ENCODE data around the gene IPO11. TPM values are rescaled to one million over a fixed set of nuclear protein-coding genes. Genes with fewer than 3 reads are reported as not detected.
"Not testable (repeated sequence)": the region's sequence is repeated elsewhere in the genome, so short reads cannot be mapped to it uniquely, and the experiment has no call there.

The IPO11 gene
- total RNA-seq, 1 experiment from 2014 or later = 16.1 TPM

DNA sequence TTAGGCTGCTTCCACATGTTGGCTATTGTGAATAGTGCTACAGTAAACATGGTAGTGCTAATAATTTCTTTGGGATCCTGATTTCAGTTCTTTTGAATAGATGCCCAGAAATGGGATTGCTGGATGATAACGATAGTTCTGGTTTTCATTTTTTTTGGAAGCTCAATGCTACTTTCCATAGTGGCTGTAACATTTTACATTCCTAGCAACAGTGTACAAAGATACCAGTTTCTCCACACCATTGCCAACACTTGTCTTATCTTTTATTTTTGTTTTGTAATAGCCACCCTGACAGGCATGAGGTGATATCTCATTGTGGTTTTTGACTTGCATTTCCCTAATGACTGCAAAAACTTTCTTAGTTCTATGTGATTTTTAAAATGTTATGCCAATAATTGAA, 97.2 kb downstream of the IPO11 start:
- BruUV-seq (replicated peaks) = no TSS peak
- POLR2A ChIA-PET (ENCODE audit: unreplicated experiment) = no interaction called here

DNA sequence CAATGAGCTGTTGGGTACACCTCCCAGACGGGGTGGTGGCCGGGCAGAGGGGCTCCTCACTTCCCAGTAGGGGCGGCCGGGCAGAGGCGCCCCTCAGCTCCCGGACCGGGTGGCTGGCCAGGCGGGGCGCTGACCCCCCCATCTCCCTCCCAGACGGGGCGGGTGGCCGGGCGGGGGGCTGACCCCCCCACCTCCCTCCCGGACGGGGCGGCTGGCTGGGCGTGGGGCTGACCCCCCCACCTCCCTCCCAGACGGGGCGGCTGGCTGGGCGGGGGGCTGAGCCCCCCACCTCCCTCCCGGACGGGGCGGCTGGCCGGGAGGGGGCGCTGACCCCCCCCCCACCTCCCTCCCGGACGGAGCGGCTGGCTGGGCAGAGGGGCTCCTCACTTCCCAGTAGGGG, 100.5 kb downstream of the IPO11 start:
- H4K20me1 ChIP-seq (ENCODE audit: low read length); H3K9ac ChIP-seq (ENCODE audit: low read length); ATAC-seq; BruUV-seq (replicated peaks); H3K4me3 ChIP-seq (ENCODE audit: low read length); H3K36me3 ChIP-seq (ENCODE audit: low read depth, low read length); H3K4me1 ChIP-seq (ENCODE audit: insufficient read depth, low read length); H3F3A ChIP-seq (ENCODE audit: low read length, unreplicated experiment); CTCF ChIA-PET; DNase-seq; H3K4me2 ChIP-seq (ENCODE audit: low read length); H3K9me3 ChIP-seq (ENCODE audit: low read length); intact Hi-C loops (cut with micrococcal nuclease); H3K79me2 ChIP-seq (ENCODE audit: low read length); POLR2A ChIA-PET (ENCODE audit: unreplicated experiment); H3K27ac ChIP-seq (ENCODE audit: low read length); H2AFZ ChIP-seq (ENCODE audit: low read length); H3K9me2 ChIP-seq (replicated peaks; ENCODE audit: low read length); H3K27me3 ChIP-seq (ENCODE audit: low read length): not testable (repeated sequence)

More for the DNA sequence above, 97.2 kb downstream of the IPO11 start:
- intact Hi-C loops (cut with micrococcal nuclease) = no loop called here
- Histone ChIP-seq H3K36me3 (ENCODE audit: low read depth, low read length) (peaks cover 3% of the 10 kb centered on the region; the same call in 1 of the 2 replicates), H3K4me1 (ENCODE audit: insufficient read depth, low read length) (no peaks in the 10 kb centered on the region), H3K4me2 (ENCODE audit: low read length) (no peak overlapping the region), H3K27me3 (ENCODE audit: low read length) (no peaks in the 10 kb centered on the region), H3K4me3 (ENCODE audit: low read length) (no peak overlapping the region), H3K79me2 (ENCODE audit: low read length) (no peaks in the 10 kb centered on the region), H4K20me1 (ENCODE audit: low read length) (no peaks in the 10 kb centered on the region), H3F3A (ENCODE audit: low read length, unreplicated experiment) (no peaks in the 10 kb centered on the region), H3K9ac (ENCODE audit: low read length) (no peak overlapping the region), H3K9me3 (ENCODE audit: low read length) (no peaks in the 10 kb centered on the region), H3K27ac (ENCODE audit: low read length) (no peak overlapping the region), H3K9me2 (replicated peaks; ENCODE audit: low read length) (no peaks in the 10 kb centered on the region), H2AFZ (ENCODE audit: low read length) (no peak overlapping the region)
- CTCF ChIA-PET = no interaction called here
- DNase-seq (no peak), ATAC-seq (no peak)
- TF ChIP-seq EZH2phosphoT487 (IDR thresholded peaks at IDR 0.05; ENCODE audit: borderline replicate concordance, low read length) = no peak
- TF ChIP-seq EZH2 (IDR thresholded peaks at IDR 0.05; ENCODE audit: low read length, unreplicated experiment) = no peak
- no peak for TF ChIP-seq CTCF (conservative IDR thresholded peaks at IDR 0.05; ENCODE audit: low read depth, low read length)

DNA sequence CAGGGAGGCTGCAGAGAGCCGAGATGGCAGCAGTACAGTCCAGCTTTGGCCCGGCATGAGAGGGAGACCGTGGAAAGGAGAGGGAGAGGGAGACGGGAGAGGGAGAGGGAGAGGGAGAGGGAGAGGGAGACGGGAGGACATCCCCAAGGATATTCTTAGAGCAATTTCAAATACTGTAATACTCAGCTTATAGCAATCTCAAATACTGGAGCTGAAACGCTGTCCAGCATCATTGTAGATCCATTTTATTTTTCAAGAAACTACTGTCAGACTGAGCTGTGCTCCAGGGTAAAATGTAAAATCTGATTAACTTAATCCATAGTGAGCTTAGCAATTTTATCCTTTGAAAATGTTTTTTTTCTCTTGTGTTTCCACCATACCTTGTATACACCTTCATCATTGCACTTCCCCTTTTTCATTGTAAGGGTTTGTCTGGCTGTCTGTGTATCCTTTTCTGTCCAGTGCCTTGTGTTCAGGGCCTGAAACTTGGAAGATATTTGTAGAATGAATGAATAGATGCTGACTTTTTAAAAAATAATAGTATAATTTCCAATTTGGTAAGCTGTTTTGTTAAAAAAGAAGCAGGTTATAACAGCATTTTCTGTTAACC, 102.1 kb downstream of the IPO11 start:
- no peak for DNase-seq
- CTCF ChIA-PET = no interaction called here
- no TSS peak for BruUV-seq (replicated peaks)
- H3K4me1 ChIP-seq (ENCODE audit: insufficient read depth, low read length) = no peaks in the 10 kb centered on the region
- no peaks in the 10 kb centered on the region for H3K27me3 ChIP-seq (ENCODE audit: low read length)
- H3K79me2 ChIP-seq (ENCODE audit: low read length) = no peaks in the 10 kb centered on the region
- TF ChIP-seq EZH2 (IDR thresholded peaks at IDR 0.05; ENCODE audit: low read length, unreplicated experiment) (no peak), CTCF (conservative IDR thresholded peaks at IDR 0.05; ENCODE audit: low read depth, low read length) (no peak), EZH2phosphoT487 (IDR thresholded peaks at IDR 0.05; ENCODE audit: borderline replicate concordance, low read length) (no peak)
- no peaks in the 10 kb centered on the region for H3K9me3 ChIP-seq (ENCODE audit: low read length)
- intact Hi-C loops (cut with micrococcal nuclease) = no loop called here
- H3K36me3 ChIP-seq (ENCODE audit: low read depth, low read length) = 0 out of 2 replicates have a peak, but pooled peaks cover 4% of the 10 kb centered on the region
- no peaks in the 10 kb centered on the region for H4K20me1 ChIP-seq (ENCODE audit: low read length)
- no peak overlapping the region for H3K9ac ChIP-seq (ENCODE audit: low read length)
- POLR2A ChIA-PET (ENCODE audit: unreplicated experiment) = no interaction called here
- H3K4me2 ChIP-seq (ENCODE audit: low read length) = no peak overlapping the region
- no peak overlapping the region for H3K4me3 ChIP-seq (ENCODE audit: low read length)
- H3F3A ChIP-seq (ENCODE audit: low read length, unreplicated experiment) = no peaks in the 10 kb centered on the region
- ATAC-seq = no peak
- H3K9me2 ChIP-seq (replicated peaks; ENCODE audit: low read length) = no peaks in the 10 kb centered on the region
- no peak overlapping the region for H3K27ac ChIP-seq (ENCODE audit: low read length)
- H2AFZ ChIP-seq (ENCODE audit: low read length) = no peak overlapping the region

GRCh38 chr5:62520812-62521211, 108.2 kb downstream of the IPO11 start:
- ATAC-seq; H3F3A ChIP-seq (ENCODE audit: low read length, unreplicated experiment); H3K4me3 ChIP-seq (ENCODE audit: low read length); POLR2A ChIA-PET (ENCODE audit: unreplicated experiment); H3K36me3 ChIP-seq (ENCODE audit: low read depth, low read length); H3K9me3 ChIP-seq (ENCODE audit: low read length); H4K20me1 ChIP-seq (ENCODE audit: low read length); H3K9ac ChIP-seq (ENCODE audit: low read length); H3K4me2 ChIP-seq (ENCODE audit: low read length); BruUV-seq (replicated peaks); intact Hi-C loops (cut with micrococcal nuclease); H3K4me1 ChIP-seq (ENCODE audit: insufficient read depth, low read length); H3K79me2 ChIP-seq (ENCODE audit: low read length); H3K27me3 ChIP-seq (ENCODE audit: low read length); DNase-seq; CTCF ChIA-PET; H3K9me2 ChIP-seq (replicated peaks; ENCODE audit: low read length); H2AFZ ChIP-seq (ENCODE audit: low read length); H3K27ac ChIP-seq (ENCODE audit: low read length): not testable (repeated sequence)
